ENCODE data around the gene PON1.

The PON1 gene

GRCh38 chr7:95324431-95324830 lies at the start of gene PON1:
Gene PON1, minus strand, starts transcription at chr7:95324532. Its CDS starts 57 bp downstream, at chr7:95324475.
- no peak for DNase-seq (ENCODE audit: low read depth in 2 of 2)

GRCh38 chr7:95373323-95373722 lies 49.0 kb upstream of the PON1 start:
- no peak for DNase-seq (ENCODE audit: low read depth in 2 of 2)

- DNase-seq (ENCODE audit: low read depth in 2 of 2), result no peak
Measured at GRCh38 chr7:95368235-95368634, 43.9 kb upstream of the PON1 start.

- no peak for DNase-seq (ENCODE audit: low read depth in 2 of 2)
Measured at GRCh38 chr7:95367606-95368005, 43.3 kb upstream of the PON1 start.

- no peak for DNase-seq (ENCODE audit: low read depth in 2 of 2)
Measured at GRCh38 chr7:95365151-95365550, 40.8 kb upstream of the PON1 start.

- no peak for DNase-seq (ENCODE audit: low read depth in 2 of 2)
Measured at GRCh38 chr7:95357623-95358022, 33.3 kb upstream of the PON1 start.

- no peak for DNase-seq (ENCODE audit: low read depth in 2 of 2)
Measured at GRCh38 chr7:95342642-95343307, 18.4 kb upstream of the PON1 start.

- no peak for DNase-seq (ENCODE audit: low read depth in 2 of 2)
Measured at GRCh38 chr7:95342029-95342428, 17.7 kb upstream of the PON1 start.

- no peak for DNase-seq (ENCODE audit: low read depth in 2 of 2)
Measured at GRCh38 chr7:95340491-95340890, 16.2 kb upstream of the PON1 start.

- DNase-seq (ENCODE audit: low read depth in 2 of 2), result no peak
Measured at GRCh38 chr7:95338832-95339231, 14.5 kb upstream of the PON1 start.

GRCh38 chr7:95335093-95335492 lies 10.8 kb upstream of the PON1 start:
- no peak for DNase-seq (ENCODE audit: low read depth in 2 of 2)

GRCh38 chr7:95334447-95334846 lies 10.1 kb upstream of the PON1 start:
- no peak for DNase-seq (ENCODE audit: low read depth in 2 of 2)

- DNase-seq (ENCODE audit: low read depth in 2 of 2), result no peak
Measured at GRCh38 chr7:95330961-95331337, 6.6 kb upstream of the PON1 start.

- no peak for DNase-seq (ENCODE audit: low read depth in 2 of 2)
Measured at GRCh38 chr7:95330204-95330960, 6.0 kb upstream of the PON1 start.

GRCh38 chr7:95327356-95327755 lies 3.0 kb upstream of the PON1 start:
- no peak for DNase-seq (ENCODE audit: low read depth in 2 of 2)

GRCh38 chr7:95323410-95324129 lies 762 bp downstream of the PON1 start:
- no peak for DNase-seq (ENCODE audit: low read depth in 2 of 2)

GRCh38 chr7:95322854-95323253 lies 1.5 kb downstream of the PON1 start:
- no peak for DNase-seq (ENCODE audit: low read depth in 2 of 2)

GRCh38 chr7:95322396-95322795 lies 1.9 kb downstream of the PON1 start:
- no peak for DNase-seq (ENCODE audit: low read depth in 2 of 2)

- DNase-seq (ENCODE audit: low read depth in 2 of 2), result no peak
Measured at GRCh38 chr7:95321720-95322119, 2.6 kb downstream of the PON1 start.

- DNase-seq (ENCODE audit: low read depth in 2 of 2), result no peak
Measured at GRCh38 chr7:95320651-95321050, 3.7 kb downstream of the PON1 start.

GRCh38 chr7:95319570-95319969 lies 4.8 kb downstream of the PON1 start:
- DNase-seq (ENCODE audit: low read depth in 2 of 2), result no peak

GRCh38 chr7:95318501-95319100 lies 5.7 kb downstream of the PON1 start:
- no peak for DNase-seq (ENCODE audit: low read depth in 2 of 2)
